Esophagus squamous epithelium (tissue), 4 donors: Measurements from ENCODE around the gene CCDC73.

ENCODE experiments used
- POLR2A ChIP-seq, 4 donors: fragments of 450-650 bp; IDR thresholded peaks; one replicate each; pipeline ENCODE4 v1.6.1; 2017; ENCODE audit warnings: antibody characterized with exemption in 4 of 4, mild to moderate bottlenecking in 4 of 4, moderate library complexity in 3 of 4
- TF ChIP-seq, protein P1 (sequence below), 6 experiments: fragments of 450-650 bp in 4 of 6; fragments of 200-600 bp in 2 of 6; sonication (generic) in 2 of 6; IDR thresholded peaks; one replicate each; pipeline ENCODE4 v1.5.1; 2016 to 2019; ENCODE audit warnings: antibody characterized with exemption in 6 of 6, mild to moderate bottlenecking in 4 of 6, moderate library complexity in 4 of 6

DNA sequence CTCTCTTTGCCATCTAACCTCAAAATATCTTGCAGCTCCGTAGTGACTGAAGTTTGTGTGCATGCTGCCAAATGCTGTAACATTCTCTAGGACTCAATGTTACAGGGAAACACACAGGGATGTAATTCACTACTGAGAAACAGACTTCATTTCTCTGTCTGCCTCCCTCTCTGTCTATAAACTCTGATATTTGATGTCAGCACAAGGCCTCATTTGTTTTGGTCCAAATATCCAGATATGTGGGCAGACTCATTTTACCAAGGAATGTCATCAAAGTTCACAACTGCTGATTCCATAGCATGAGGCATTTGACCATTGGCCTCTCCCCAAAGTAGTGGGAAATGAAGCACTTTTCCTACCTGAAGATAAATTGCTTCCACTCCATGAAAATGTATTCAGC lies 32.8 kb upstream of the CCDC73 start:
- TF ChIP-seq, protein P1, sequence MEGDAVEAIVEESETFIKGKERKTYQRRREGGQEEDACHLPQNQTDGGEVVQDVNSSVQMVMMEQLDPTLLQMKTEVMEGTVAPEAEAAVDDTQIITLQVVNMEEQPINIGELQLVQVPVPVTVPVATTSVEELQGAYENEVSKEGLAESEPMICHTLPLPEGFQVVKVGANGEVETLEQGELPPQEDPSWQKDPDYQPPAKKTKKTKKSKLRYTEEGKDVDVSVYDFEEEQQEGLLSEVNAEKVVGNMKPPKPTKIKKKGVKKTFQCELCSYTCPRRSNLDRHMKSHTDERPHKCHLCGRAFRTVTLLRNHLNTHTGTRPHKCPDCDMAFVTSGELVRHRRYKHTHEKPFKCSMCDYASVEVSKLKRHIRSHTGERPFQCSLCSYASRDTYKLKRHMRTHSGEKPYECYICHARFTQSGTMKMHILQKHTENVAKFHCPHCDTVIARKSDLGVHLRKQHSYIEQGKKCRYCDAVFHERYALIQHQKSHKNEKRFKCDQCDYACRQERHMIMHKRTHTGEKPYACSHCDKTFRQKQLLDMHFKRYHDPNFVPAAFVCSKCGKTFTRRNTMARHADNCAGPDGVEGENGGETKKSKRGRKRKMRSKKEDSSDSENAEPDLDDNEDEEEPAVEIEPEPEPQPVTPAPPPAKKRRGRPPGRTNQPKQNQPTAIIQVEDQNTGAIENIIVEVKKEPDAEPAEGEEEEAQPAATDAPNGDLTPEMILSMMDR (IDR thresholded peaks at IDR 0.05): no peak
- TF ChIP-seq POLR2A (IDR thresholded peaks at IDR 0.05): no peak
